Activated CD4-positive, CD25-positive, alpha-beta regulatory T cell treated with anti-CD3 and anti-CD28 coated beads, Interleukin-2, amount 50 U/mL, for 16 hours (primary cell): ENCODE results near the gene SDK1.
"Not testable (repeated sequence)": the region's sequence is repeated elsewhere in the genome, so short reads cannot be mapped to it uniquely, and the experiment has no call there.

Experiments used
- DNase-seq: peaks from one replicate; pipeline ENCODE4 v3.0.0-alpha.2; 2020; ENCODE audit warnings: low read depth, low spot score

SDK1 gene

GRCh38 chr7:3721422-3721821 is 420.4 kb downstream of the SDK1 start:
- DNase-seq = no peak

- no peak for DNase-seq
These were observed 421.4 kb downstream of the SDK1 start for GRCh38 chr7:3722396-3722922.

DNA sequence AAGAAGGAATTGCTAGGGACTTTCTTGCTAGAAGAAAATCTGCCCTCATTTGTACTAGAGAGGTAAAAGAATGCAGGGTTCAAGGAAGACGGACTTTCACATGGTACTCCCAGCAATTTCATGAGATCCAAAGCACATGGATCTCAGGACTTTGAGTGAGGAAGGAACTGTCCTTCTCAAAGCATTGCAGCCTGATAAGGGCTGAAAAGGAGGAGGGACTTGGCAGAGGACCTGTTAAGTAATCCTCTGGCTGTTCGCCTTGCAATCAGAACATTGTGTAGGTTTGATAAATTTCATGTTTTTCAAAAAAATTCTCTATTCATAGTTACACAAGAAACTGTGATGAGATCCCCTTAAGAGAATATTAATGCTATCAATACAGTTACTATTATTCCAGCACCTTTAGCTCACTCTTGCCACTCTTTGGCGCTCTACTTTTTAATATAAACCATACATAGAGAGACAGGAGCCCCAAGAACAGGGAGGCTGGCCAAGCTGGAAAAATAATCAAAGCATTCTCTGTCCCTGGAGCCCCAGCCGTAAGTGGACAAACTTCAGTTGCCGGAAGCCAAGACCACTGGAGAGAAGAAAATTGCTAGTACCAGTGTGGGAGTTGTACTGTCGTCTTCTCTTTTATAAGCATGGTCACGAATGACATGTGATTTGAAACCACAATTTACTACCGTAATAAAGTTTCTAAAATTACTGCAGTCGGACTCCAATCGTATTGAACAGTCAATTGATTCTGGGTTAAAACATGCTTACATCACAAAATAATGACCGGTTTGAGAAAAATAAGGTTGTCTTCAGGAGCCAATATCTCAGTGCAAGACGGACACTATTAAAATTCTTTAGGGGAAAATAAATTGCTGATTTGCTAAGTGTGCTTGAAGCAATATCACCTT is 424.4 kb downstream of the SDK1 start:
- DNase-seq = no peak

DNA sequence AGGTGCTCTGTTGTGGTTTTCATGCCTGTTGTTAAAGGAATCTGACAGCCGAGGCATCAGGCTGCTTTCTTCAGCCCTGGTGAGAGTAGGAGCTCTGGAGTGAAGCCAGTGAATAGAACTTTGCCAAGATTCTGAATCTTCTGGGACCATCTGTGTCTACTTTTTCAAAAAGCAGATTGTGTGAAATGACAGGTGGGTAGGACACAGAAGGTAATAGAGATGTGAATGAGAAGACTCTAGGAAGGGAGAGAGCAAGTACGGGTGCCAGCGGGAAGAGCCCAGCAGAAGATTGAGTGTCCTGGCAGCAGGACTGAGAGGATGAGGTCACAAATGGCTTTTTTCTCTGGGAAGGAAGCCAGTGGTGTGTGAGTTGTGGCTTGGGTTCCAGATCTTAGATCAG is 429.2 kb downstream of the SDK1 start:
- no peak for DNase-seq

DNA sequence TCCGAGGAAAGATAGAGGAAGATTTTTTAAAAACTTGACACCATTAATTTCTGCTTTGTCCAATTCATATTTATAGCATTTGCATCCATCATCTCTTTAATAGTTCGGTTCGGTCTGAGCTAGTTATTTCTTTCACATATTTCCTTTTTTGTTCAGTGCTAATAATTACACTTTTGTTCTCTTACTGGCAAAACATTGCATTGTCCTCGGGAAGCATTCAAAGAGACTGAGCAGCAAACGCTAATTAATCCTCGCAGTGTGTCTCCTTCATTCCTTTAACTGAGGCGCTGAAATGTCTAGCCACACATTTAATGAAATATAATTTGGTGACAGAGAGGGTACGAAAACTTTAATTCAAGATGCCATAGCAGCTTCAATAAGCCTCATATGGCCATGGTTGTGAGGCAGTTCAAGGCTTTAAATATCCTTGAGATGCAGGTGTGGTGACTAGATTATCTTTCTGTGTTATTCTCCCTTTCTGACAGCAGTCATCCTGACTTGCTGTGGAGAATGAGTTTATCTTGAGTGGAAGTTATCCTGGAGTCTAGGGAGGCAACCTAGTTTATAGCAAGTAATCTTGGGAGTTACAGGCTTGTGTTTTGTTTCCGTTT is 431.4 kb downstream of the SDK1 start:
- DNase-seq = no peak

GRCh38 chr7:3733541-3734140 is 432.6 kb downstream of the SDK1 start:
- no peak for DNase-seq

- no peak for DNase-seq
These were observed 437.9 kb downstream of the SDK1 start for GRCh38 chr7:3738964-3739363.

GRCh38 chr7:3739983-3740382 is 438.9 kb downstream of the SDK1 start:
- DNase-seq = no peak

GRCh38 chr7:3747467-3747866 is 446.4 kb downstream of the SDK1 start:
- DNase-seq = no peak

DNA sequence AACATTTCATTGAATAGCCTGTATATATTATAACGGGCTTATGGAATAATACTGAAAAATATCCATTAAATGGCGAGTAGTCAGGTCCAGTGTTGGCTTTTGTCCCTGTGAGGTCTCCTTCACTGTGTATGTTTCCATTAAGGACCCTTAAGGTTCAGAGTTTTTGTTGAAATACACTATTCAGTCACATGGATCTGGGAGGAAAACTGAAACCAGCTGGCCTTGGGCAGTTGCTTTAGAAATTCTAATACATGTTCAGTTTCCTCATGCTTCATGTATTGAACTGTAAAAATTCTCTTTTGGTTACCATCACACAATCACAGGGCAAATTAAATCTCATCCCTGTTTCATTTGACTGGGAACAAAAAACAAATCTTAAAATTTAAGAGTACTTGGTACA is 447.3 kb downstream of the SDK1 start:
- DNase-seq = no peak

GRCh38 chr7:3753868-3754267 is 452.8 kb downstream of the SDK1 start:
- no peak for DNase-seq

GRCh38 chr7:3754493-3755341 is 453.7 kb downstream of the SDK1 start:
- no peak for DNase-seq

GRCh38 chr7:3755778-3756453 is 454.9 kb downstream of the SDK1 start:
- DNase-seq = not testable (repeated sequence)

DNA sequence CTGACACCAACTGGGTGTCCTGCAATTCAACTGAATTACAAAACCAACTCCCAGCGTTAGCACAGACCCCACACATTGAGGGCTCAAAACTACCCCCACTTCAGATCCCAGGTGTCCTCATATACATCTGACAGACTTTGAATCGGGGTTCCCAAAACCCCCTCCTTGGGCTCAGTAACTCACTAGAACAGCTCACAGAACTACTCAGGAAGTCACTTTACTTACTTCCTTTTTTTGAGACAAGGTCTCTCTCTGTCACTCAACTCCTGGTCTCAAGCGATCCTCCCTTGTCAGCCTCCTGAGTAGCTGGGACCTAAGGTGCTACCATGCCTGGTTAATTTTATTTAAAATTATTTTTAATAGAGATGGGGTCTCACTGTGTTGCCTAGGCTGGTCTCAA is 456.0 kb downstream of the SDK1 start:
- DNase-seq = no peak

- DNase-seq = no peak
These were observed 459.6 kb downstream of the SDK1 start for GRCh38 chr7:3760651-3761050.

DNA sequence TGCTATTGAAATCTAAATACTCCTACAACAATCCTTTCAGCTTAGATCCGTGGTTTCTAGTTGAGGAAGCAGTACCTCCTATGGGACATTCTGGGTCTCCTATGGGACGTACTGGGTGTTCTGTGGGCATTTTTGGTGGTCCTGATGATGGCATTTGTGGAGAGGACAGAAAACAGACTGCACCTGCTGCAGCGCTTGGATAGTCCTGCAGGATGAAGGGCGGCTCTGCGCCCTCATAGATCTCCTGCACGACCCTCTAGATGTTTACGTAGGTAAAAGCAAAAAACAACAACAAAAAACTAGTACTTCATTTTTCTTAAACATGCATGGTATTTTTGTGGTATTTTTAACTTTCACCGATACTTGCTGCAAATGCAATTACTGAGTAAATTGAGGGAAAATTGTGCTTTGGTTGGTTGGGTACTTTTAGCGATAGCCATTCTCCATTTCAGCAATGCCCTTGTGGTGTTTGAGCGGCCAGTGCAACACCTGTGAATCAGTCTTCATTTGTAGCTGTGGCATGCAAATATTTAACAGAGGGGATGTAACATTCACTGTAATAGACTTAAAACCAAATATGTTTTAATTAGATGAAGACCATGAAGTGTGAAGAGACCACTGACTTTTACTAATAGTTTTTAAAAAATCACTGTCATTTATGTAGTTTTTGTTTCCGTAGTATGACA is 461.2 kb downstream of the SDK1 start:
- DNase-seq = no peak

DNA sequence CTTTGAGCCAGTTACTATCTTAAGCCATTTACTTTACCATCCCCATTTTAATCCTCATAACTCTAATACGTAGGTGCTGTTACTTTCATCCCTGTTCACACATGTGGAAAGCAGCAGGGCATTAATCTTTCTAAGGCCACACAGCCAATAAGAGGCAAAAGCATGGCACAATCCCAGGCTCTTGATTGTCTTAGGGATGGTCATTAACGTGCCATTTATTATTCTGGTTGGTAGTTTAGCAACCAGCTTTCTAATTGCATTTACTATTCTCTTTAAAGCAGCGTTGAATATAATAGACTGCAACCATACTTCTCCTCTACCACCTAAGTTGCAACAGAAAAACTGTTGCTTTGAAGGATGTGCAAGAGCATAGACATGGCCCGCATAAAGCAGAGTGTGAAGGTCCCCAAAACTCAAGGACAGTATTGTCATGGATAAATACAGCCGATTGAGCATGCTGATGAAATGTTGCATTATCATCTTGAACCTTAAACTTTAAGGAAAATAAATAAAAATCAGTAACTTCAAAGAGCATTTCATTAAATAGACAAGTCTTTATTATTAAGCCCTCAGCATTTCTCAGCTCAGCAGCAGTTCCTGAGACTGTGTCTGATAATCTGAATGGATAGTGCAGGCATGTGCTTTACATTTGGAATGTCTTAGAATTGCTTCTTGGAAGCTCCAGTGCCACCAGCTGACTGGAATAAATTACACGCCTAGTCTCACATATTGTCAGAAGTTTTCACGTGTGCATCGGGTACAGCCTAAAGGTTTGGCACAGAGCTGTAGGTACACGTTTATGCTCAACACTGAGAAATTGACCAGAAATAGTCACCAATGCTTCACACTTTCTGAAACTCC is 467.1 kb downstream of the SDK1 start:
- DNase-seq = no peak

GRCh38 chr7:3771906-3772305 is 470.9 kb downstream of the SDK1 start:
- DNase-seq = no peak

DNA sequence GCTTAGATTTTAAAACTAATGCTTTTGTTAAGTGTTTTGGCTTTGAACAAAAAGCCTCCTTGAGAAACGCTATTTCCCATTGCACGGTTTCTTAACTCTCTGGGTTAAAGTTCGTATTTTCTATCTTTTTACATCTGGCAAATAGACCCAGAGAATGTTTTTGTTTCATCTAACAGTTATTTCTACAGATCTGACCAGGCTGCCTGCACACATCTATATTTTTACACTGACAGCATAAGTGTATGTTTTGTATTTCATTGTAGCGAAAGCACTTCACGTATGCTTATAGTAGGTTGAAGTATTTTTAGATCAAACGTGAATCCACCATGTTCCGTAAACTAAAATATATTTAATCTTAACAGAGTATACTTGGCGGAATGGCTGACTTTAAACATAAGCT is 477.3 kb downstream of the SDK1 start:
- no peak for DNase-seq

- no peak for DNase-seq
These were observed 479.0 kb downstream of the SDK1 start for GRCh38 chr7:3780016-3780415.
